ENCODE measurements around the gene MARCHF10. TPM values are rescaled to one million over a fixed set of nuclear protein-coding genes. Genes with fewer than 3 reads are reported as not detected.

Gene MARCHF10
- total RNA-seq, 2 donors from 2014 or later, result not detected

- Mint-ChIP-seq H3K9me3 (peaks cover 5 to 16% of the 10 kb centered on the region in 2 donors), H3K36me3 (peaks cover 5 to 14% of the 10 kb centered on the region in 2 donors), H3K27ac (no peak overlapping the region)
- ATAC-seq, result no peak
- no peak for DNase-seq (ENCODE audit: low spot score in 2 of 2)
Observed at GRCh38 chr17:62657690-62658089, 150.4 kb downstream of the MARCHF10 start.

- DNase-seq (ENCODE audit: low spot score in 2 of 2), result no peak
- H3K9me3 Mint-ChIP-seq, result peaks cover 5 to 16% of the 10 kb centered on the region in 2 donors
- peaks cover 5 to 14% of the 10 kb centered on the region in 2 donors for H3K36me3 Mint-ChIP-seq
- ATAC-seq, result no peak
- H3K27ac Mint-ChIP-seq, result no peak overlapping the region
Observed at GRCh38 chr17:62657145-62657665, 150.9 kb downstream of the MARCHF10 start.

GRCh38 chr17:62656446-62656845 is 151.7 kb downstream of the MARCHF10 start:
- peaks cover 5 to 11% of the 10 kb centered on the region in 2 donors for H3K36me3 Mint-ChIP-seq
- H3K9me3 Mint-ChIP-seq, result peaks cover 5 to 15% of the 10 kb centered on the region in 2 donors
- H3K27ac Mint-ChIP-seq, result no peak overlapping the region
- DNase-seq (ENCODE audit: low spot score in 2 of 2), result no peak
- ATAC-seq, result no peak

- no peak for ATAC-seq
- no peak for DNase-seq (ENCODE audit: low spot score in 2 of 2)
- H3K27ac Mint-ChIP-seq, result no peak overlapping the region
- peaks cover 1 to 7% of the 10 kb centered on the region in 2 donors for H3K9me3 Mint-ChIP-seq
- H3K36me3 Mint-ChIP-seq, result peaks cover 2 to 3% of the 10 kb centered on the region in 2 donors
Observed at GRCh38 chr17:62655656-62656055, 152.5 kb downstream of the MARCHF10 start.

GRCh38 chr17:62653826-62654761 is 154.0 kb downstream of the MARCHF10 start:
- peak overlapping the region in 1 of 2 donors; percentile 93 for H3K27ac Mint-ChIP-seq
- H3K36me3 Mint-ChIP-seq, result no peaks in the 10 kb centered on the region
- H3K9me3 Mint-ChIP-seq, result no peaks in the 10 kb centered on the region
- ATAC-seq (peak in 1 of 2 donors; percentile 3), DNase-seq (ENCODE audit: low spot score in 2 of 2) (no peak)

- Mint-ChIP-seq H3K36me3 (no peaks in the 10 kb centered on the region), H3K27ac (peak overlapping the region; percentile 44 to 93), H3K9me3 (no peaks in the 10 kb centered on the region)
- peak; percentile 90 to 98 for DNase-seq (ENCODE audit: low spot score in 2 of 2)
- ATAC-seq, result peak; percentile 94 to 95
Observed at GRCh38 chr17:62653002-62653825, 154.9 kb downstream of the MARCHF10 start.

GRCh38 chr17:62652251-62653001 is 155.7 kb downstream of the MARCHF10 start:
- Mint-ChIP-seq H3K9me3 (no peaks in the 10 kb centered on the region), H3K36me3 (no peaks in the 10 kb centered on the region), H3K27ac (peak overlapping the region; percentile 44 to 93)
- DNase-seq (ENCODE audit: low spot score in 2 of 2) (peak in 1 of 2 donors; percentile 81), ATAC-seq (peak in 1 of 2 donors; percentile 4)

Other genes starting within 250 kb of the MARCHF10 start
- 10 to 100 TPM in 1 of 2 donors, 1 to 10 TPM in 1; 8.1 to 12.4 TPM for gene MRC2, start 180.6 kb downstream of the MARCHF10 start, total RNA-seq
- 1 to 10 TPM; 6.3 to 7.9 TPM for gene TANC2, start 157.9 kb upstream of the MARCHF10 start, total RNA-seq